HepG2 (cell line): ENCODE data around the gene METTL2A. TPM values are rescaled to one million over a fixed set of nuclear protein-coding genes. Genes with fewer than 3 reads are reported as not detected.

Experiments used
- ARHGAP35 ChIP-seq: sonication (generic); formaldehyde crosslinking; IDR thresholded peaks from 2 replicates; pipeline ENCODE4 v1.9.0; 2022; ENCODE audit warnings: mild to moderate bottlenecking, inconsistent platforms, moderate library complexity, missing genetic modification reagents, borderline replicate concordance
- ATF7-NPFF ChIP-seq: sonication (generic); formaldehyde crosslinking; IDR thresholded peaks from 2 replicates; pipeline ENCODE4 v1.8.1; 2023; ENCODE audit warnings: mild to moderate bottlenecking, low read depth, missing genetic modification reagents, moderate library complexity
- BORCS8-MEF2B ChIP-seq: sonication (generic); formaldehyde crosslinking; IDR thresholded peaks from 2 replicates; pipeline ENCODE4 v1.8.0; 2022; ENCODE audit warnings: mild to moderate bottlenecking, missing genetic modification reagents
- KLF13 ChIP-seq: sonication (generic); formaldehyde crosslinking; IDR thresholded peaks from 2 replicates; pipeline ENCODE4 v1.4.0; 2020; ENCODE audit warnings: mild to moderate bottlenecking, missing genetic modification reagents
- KMT2B ChIP-seq: IDR thresholded peaks from 2 replicates; pipeline ENCODE4 v1.6.1; 2016; ENCODE audit warnings: missing genetic modification reagents, missing compliant biosample characterization
- MIER2 ChIP-seq: IDR thresholded peaks from 2 replicates; pipeline ENCODE4 v1.6.1; 2016; ENCODE audit warnings: missing biosample characterization, missing genetic modification reagents
- MYNN ChIP-seq: sonication (generic); formaldehyde crosslinking; IDR thresholded peaks from 2 replicates; pipeline ENCODE4 v1.4.0; 2020; ENCODE audit warnings: mild to moderate bottlenecking, low read depth, missing genetic modification reagents
- PPARG ChIP-seq: conservative IDR thresholded peaks from 2 replicates; pipeline ENCODE4 v1.6.1; 2016; ENCODE audit warnings: missing biosample characterization, missing genetic modification reagents
- SALL1 ChIP-seq: sonication (generic); formaldehyde crosslinking; IDR thresholded peaks from 2 replicates; pipeline ENCODE4 v1.8.0; 2022; ENCODE audit warnings: mild to moderate bottlenecking, missing genetic modification reagents
- ZNF253 ChIP-seq: sonication (generic); formaldehyde crosslinking; IDR thresholded peaks from 2 replicates; pipeline ENCODE4 v1.8.0; 2022; ENCODE audit warnings: mild to moderate bottlenecking, missing genetic modification reagents, borderline replicate concordance
- ZNF331 ChIP-seq: sonication (generic); formaldehyde crosslinking; IDR thresholded peaks from 2 replicates; pipeline ENCODE4 v1.4.0; 2020; ENCODE audit warnings: missing genetic modification reagents
- ZNF441 ChIP-seq: sonication (generic); formaldehyde crosslinking; IDR thresholded peaks from 2 replicates; pipeline ENCODE4 v1.7.0; 2021; ENCODE audit warnings: missing genetic modification reagents, borderline replicate concordance
- ZNF776 ChIP-seq: sonication (generic); formaldehyde crosslinking; IDR thresholded peaks from 2 replicates; pipeline ENCODE4 v1.4.0; 2020; ENCODE audit warnings: mild to moderate bottlenecking, missing genetic modification reagents
- polyA plus RNA-seq, 8 experiments: library from polyadenylated mRNA; depleted of rRNA in 3 of 8; stranded (reverse) in 7 of 8; unstranded in 1 of 8; fragments of >200 nt; fragmentation: Illumina TruSeq in 4 of 8; extraction: Trizol in 4 of 8; gene quantifications; 2 replicates each; pipeline versions ENCODE4 v1.2.1 to v1.2.3, GENCODE V29; 2011 to 2016; ENCODE audit warnings: low read depth in 4 of 8, missing spikeins in 1 of 8, mixed read lengths in 1 of 8; ENCODE audit not compliant: insufficient read depth in 1 of 8
- total RNA-seq, 5 experiments: library from RNA; depleted of rRNA; stranded (reverse); fragments of >200 nt; fragmentation: Illumina TruSeq; extraction: Trizol; gene quantifications; 2 replicates each; pipeline ENCODE4 v1.2.3, GENCODE V29; 2016; ENCODE audit warnings: low read depth in 1 of 5
- TF ChIP-seq, protein P1 (sequence below): IDR thresholded peaks from 2 replicates; pipeline ENCODE4 v1.6.1; 2018; ENCODE audit warnings: missing genetic modification reagents, mild to moderate bottlenecking, missing compliant biosample characterization
- TF ChIP-seq, protein P2 (sequence below): IDR thresholded peaks from 2 replicates; pipeline ENCODE4 v1.6.1; 2016; ENCODE audit warnings: low read depth, control low read depth
- TF ChIP-seq, protein P3 (sequence below): IDR thresholded peaks from 2 replicates; pipeline ENCODE4 v1.4.0; 2020; ENCODE audit warnings: mild to moderate bottlenecking, missing genetic modification reagents
- TF ChIP-seq, protein P4 (sequence below): sonication (generic); formaldehyde crosslinking; IDR thresholded peaks from 2 replicates; pipeline ENCODE4 v1.5.1; 2020; ENCODE audit warnings: missing genetic modification reagents, mild to moderate bottlenecking, borderline replicate concordance

The METTL2A gene
- total and polyA plus RNA-seq, 2 of the 13 experiments (the other 11 are each of a cell fraction or from before 2014, with no cell fraction given): 15.6 to 32.3 TPM

DNA sequence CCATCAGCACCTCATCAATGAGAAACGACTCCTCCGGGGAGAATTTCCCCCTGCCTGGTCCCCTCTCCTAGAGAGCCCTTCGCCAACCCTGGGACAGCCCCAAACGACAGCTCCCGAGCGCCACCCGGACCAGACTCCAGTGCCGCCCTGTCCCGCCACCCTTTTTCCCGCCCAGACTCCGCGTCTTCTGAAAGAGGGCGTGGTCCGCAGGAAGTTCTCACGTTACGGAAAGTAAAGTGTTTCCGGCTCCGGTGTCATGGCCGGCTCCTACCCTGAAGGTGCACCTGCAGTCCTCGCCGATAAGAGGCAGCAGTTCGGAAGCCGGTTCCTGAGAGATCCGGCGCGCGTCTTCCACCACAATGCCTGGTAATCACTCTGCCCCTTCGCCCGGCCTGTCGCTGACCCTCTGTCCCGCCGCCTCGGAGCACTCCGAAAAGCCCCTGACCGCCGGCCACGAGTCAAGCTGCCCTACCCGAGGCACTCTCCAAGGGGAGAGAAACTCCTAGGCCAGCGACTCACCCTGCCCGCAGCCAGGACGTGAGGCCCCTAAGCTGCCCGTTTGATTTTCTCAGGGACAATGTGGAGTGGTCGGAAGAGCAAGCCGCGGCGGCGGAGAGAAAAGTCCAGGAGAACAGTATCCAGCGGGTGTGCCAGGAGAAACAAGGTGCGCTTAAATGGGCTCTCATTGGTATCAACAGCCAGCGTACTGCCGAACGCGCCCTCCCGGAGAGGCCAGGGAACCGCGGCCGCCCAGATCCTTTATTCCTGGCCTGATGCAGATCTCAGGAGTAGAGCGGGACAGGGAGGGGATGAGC, at the start of gene METTL2A (continued):
- TF ChIP-seq, protein P1, sequence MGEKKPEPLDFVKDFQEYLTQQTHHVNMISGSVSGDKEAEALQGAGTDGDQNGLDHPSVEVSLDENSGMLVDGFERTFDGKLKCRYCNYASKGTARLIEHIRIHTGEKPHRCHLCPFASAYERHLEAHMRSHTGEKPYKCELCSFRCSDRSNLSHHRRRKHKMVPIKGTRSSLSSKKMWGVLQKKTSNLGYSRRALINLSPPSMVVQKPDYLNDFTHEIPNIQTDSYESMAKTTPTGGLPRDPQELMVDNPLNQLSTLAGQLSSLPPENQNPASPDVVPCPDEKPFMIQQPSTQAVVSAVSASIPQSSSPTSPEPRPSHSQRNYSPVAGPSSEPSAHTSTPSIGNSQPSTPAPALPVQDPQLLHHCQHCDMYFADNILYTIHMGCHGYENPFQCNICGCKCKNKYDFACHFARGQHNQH: peak; percentile 85
- TF ChIP-seq SALL1: peak; percentile 91
- TF ChIP-seq ZNF776 (CRISPR knock-in tag): peak; percentile 53; the same call in 1 of the 2 replicates
- peak; percentile 95 for TF ChIP-seq KMT2B (CRISPR knock-in tag)
- TF ChIP-seq ZNF253 (CRISPR knock-in tag): 0 out of 2 replicates have a peak, but pooled peaks have one; percentile 2
- TF ChIP-seq ZNF331 (CRISPR knock-in tag): peak; percentile 76
- TF ChIP-seq, protein P2, sequence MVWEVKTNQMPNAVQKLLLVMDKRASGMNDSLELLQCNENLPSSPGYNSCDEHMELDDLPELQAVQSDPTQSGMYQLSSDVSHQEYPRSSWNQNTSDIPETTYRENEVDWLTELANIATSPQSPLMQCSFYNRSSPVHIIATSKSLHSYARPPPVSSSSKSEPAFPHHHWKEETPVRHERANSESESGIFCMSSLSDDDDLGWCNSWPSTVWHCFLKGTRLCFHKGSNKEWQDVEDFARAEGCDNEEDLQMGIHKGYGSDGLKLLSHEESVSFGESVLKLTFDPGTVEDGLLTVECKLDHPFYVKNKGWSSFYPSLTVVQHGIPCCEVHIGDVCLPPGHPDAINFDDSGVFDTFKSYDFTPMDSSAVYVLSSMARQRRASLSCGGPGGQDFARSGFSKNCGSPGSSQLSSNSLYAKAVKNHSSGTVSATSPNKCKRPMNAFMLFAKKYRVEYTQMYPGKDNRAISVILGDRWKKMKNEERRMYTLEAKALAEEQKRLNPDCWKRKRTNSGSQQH (CRISPR knock-in tag): peak; percentile 97
- TF ChIP-seq ARHGAP35: peak; percentile 86; the same call in 1 of the 2 replicates
- TF ChIP-seq BORCS8-MEF2B (CRISPR knock-in tag): peak; percentile 91
- TF ChIP-seq ZNF441 (CRISPR knock-in tag): peak; percentile 75; the same call in 1 of the 2 replicates
- peak; percentile 13; the same call in 1 of the 2 replicates for TF ChIP-seq MYNN (CRISPR knock-in tag)
- TF ChIP-seq PPARG (CRISPR knock-in tag): 0 out of 2 replicates have a peak, but pooled peaks have one; percentile 49
- TF ChIP-seq MIER2: peak; percentile 83; the same call in 1 of the 2 replicates
- TF ChIP-seq KLF13 (CRISPR knock-in tag): peak; percentile 85; the same call in 1 of the 2 replicates
- peak; percentile 31; the same call in 1 of the 2 replicates for TF ChIP-seq ATF7-NPFF (CRISPR knock-in tag)
- TF ChIP-seq, protein P3, sequence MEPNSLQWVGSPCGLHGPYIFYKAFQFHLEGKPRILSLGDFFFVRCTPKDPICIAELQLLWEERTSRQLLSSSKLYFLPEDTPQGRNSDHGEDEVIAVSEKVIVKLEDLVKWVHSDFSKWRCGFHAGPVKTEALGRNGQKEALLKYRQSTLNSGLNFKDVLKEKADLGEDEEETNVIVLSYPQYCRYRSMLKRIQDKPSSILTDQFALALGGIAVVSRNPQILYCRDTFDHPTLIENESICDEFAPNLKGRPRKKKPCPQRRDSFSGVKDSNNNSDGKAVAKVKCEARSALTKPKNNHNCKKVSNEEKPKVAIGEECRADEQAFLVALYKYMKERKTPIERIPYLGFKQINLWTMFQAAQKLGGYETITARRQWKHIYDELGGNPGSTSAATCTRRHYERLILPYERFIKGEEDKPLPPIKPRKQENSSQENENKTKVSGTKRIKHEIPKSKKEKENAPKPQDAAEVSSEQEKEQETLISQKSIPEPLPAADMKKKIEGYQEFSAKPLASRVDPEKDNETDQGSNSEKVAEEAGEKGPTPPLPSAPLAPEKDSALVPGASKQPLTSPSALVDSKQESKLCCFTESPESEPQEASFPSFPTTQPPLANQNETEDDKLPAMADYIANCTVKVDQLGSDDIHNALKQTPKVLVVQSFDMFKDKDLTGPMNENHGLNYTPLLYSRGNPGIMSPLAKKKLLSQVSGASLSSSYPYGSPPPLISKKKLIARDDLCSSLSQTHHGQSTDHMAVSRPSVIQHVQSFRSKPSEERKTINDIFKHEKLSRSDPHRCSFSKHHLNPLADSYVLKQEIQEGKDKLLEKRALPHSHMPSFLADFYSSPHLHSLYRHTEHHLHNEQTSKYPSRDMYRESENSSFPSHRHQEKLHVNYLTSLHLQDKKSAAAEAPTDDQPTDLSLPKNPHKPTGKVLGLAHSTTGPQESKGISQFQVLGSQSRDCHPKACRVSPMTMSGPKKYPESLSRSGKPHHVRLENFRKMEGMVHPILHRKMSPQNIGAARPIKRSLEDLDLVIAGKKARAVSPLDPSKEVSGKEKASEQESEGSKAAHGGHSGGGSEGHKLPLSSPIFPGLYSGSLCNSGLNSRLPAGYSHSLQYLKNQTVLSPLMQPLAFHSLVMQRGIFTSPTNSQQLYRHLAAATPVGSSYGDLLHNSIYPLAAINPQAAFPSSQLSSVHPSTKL (CRISPR knock-in tag): peak; percentile 51; the same call in 1 of the 2 replicates
- TF ChIP-seq, protein P4, sequence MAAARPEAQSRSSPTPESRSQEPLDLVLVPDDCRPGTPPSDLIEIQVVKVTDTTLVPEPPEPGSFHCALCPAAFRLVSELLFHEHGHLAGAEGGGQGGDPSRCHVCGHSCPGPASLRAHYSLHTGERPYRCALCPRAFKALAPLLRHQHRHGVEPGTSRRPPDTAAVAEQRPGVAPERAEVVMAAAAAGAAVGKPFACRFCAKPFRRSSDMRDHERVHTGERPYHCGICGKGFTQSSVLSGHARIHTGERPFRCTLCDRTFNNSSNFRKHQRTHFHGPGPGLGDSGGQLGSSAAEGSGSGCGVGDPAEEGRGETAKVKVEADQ (CRISPR knock-in tag): peak; percentile 31
